Measurements from ENCODE around the gene C8G.

C8G gene

DNA sequence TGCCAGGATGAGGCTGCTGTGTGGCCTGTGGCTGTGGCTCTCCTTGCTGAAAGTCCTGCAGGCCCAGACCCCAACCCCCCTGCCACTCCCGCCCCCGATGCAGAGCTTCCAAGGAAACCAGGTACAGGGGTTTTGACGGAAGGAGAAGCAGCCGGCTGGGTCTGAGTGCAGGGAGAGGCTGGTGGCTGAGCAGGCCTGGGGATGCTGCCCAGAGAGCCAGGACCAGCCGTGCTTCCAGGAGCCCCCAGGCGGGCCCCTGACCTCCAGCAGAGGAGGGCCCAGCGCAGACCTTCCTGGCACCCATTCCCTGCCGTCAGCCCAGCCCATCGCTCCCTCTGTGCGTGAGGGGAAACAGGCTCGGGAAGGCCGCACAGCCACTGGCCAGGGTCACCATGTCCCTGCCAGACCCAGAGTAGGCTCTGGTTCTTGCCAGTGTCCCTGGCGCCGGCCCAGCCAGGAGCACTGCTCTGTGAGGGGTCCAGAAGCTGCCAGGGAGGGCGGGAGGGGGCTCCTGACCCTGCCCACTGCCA, 7.3 kb downstream of the C8G start:
- FAIRE-seq (no peak), DNase-seq (ENCODE audit: insufficient read length, low spot score) (no peak)
- TF ChIP-seq, protein P1, sequence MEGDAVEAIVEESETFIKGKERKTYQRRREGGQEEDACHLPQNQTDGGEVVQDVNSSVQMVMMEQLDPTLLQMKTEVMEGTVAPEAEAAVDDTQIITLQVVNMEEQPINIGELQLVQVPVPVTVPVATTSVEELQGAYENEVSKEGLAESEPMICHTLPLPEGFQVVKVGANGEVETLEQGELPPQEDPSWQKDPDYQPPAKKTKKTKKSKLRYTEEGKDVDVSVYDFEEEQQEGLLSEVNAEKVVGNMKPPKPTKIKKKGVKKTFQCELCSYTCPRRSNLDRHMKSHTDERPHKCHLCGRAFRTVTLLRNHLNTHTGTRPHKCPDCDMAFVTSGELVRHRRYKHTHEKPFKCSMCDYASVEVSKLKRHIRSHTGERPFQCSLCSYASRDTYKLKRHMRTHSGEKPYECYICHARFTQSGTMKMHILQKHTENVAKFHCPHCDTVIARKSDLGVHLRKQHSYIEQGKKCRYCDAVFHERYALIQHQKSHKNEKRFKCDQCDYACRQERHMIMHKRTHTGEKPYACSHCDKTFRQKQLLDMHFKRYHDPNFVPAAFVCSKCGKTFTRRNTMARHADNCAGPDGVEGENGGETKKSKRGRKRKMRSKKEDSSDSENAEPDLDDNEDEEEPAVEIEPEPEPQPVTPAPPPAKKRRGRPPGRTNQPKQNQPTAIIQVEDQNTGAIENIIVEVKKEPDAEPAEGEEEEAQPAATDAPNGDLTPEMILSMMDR (IDR thresholded peaks at IDR 0.05; ENCODE audit: insufficient read depth, missing control alignments): no peak

DNA sequence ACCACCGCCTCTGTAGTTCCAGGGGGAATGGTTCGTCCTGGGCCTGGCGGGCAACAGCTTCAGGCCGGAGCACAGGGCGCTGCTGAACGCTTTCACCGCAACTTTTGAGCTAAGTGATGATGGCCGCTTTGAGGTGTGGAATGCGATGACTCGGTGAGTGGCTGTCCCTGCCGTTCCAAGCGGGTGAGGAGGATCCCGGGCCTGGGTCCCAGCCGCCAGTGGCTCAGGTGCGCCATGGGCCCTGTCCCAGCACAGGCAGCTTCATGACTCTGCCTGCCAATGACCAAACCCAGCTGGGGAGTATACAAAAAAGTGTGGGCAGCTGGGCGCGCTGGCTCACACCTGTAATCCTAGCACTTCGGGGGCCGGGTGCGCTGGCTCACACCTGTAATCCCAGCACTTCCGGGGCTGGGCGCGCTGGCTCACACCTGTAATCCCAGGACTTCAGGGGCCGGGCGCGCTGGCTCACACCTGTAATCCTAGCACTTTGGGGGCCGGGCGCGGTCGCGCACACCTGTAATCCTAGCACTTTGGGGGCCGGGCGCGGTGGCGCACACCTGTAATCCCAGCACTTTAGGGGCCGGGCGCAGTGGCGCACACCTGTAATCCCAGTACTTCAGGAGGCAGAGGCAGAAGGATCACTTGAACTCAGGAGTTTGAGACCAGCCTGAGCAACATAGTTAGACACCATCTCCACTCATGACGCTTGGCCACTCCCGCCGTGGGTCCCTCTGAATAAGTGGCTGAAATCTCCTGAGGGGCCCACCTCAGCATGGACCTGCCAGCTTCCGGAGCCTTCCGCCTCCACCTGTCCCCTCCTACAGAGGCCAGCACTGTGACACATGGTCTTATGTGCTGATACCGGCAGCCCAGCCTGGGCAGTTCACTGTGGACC, 8.1 kb downstream of the C8G start:
- no peak for DNase-seq (ENCODE audit: insufficient read length, low spot score)
- TF ChIP-seq, protein P1 (IDR thresholded peaks at IDR 0.05; ENCODE audit: insufficient read depth, missing control alignments): no peak
- FAIRE-seq: no peak

DNA sequence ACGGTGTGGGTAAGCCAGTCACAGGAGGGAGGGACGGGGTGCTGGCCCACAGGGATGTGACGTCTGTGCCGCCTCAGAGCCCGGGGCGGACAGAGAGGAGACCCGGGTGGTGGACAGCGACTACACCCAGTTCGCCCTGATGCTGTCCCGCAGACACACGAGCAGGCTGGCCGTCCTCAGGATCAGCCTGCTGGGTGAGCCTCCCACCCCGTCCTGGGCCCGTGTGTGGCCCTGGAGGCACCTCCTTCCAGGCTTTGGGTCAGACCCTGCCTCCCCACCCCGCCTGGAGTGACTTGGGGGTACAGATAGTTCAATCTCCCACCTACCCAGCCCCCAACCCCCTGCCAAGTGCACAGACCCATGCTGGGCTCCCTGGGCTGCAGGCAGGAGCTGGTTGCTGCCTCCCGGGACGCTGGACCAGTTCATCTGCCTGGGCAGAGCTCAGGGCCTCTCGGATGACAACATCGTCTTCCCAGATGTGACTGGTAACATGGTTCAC, 8.8 kb downstream of the C8G start:
- TF ChIP-seq, protein P1 (IDR thresholded peaks at IDR 0.05; ENCODE audit: insufficient read depth, missing control alignments): no peak
- FAIRE-seq (no peak), DNase-seq (ENCODE audit: insufficient read length, low spot score) (no peak)

DNA sequence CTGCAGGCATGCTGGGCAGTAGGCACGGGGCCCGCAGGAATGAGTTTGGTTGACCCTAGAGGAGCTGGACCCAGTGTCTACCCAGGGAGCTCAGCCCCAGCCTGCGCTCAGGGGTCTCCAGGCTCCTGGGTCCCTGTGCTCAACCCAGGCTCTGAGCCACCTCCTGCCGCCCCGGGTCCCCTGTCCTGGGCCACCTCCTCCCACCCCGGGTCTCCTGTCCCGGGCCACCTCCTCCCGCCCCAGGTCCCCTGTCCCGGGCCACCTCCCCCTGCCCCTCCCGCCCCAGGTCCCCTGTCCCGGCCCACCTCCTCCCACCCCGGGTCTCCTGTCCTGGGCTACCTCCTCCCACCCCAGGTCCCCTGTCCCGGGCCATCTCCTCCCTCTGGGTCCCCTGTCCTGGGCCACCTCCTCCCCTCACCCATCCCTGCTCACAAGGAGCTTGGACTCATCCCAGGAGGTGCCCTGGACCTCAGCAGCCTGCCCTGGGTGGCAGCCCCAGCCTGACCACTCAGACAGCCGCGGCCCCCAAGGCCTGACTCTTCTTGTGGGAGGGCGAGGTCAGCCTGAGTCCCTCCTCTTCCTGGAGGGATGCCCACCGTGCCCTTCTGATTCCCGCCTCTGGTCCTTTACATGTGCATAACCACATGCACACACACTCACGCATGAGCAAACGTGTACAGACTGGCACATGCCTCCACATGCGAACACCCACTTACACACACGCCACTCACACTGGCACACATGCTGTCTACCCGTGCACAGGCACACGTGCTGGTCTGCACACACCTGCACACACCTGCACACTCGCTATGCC, 9.4 kb downstream of the C8G start:
- FAIRE-seq (no peak), DNase-seq (ENCODE audit: insufficient read length, low spot score) (no peak)
- TF ChIP-seq, protein P1 (IDR thresholded peaks at IDR 0.05; ENCODE audit: insufficient read depth, missing control alignments): no peak

DNA sequence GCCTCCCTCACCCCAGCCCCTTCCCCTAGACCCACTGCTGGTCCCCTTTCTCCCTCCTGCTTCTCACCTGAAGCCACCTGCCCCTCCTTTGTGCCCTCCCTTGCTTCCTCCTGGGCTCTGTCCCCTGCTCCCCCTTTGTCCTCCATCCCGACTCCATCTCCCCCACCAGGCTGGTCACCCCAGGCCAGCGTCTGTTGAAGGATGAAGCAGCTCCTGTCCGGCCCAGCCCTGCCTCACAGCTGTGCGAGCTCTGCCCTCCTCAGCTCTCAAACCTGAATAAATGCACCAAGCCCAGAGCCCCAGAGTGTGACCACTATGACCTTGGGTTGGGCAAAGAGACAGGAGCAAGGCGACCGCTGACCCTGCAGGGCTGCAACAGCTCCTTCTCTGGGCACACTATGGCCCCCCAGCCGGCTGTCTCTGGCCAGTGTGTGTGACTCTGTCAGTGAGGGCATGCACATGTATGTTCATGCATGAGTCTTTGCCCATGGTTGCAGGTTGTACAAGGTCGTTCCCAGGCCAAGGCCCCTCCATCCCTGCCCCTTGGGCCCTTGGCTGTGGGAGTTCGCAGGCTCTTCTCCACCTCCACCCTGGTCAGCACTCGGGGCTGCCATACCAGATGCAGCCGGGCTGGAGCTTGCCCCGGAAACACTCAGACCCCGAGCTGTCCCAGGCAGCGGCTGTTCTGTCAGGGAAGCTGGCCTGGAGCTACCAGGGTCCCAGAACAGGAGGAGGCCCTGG, 10.3 kb downstream of the C8G start:
- FAIRE-seq (no peak), DNase-seq (ENCODE audit: insufficient read length, low spot score) (no peak)
- TF ChIP-seq, protein P1 (IDR thresholded peaks at IDR 0.05; ENCODE audit: insufficient read depth, missing control alignments): no peak

DNA sequence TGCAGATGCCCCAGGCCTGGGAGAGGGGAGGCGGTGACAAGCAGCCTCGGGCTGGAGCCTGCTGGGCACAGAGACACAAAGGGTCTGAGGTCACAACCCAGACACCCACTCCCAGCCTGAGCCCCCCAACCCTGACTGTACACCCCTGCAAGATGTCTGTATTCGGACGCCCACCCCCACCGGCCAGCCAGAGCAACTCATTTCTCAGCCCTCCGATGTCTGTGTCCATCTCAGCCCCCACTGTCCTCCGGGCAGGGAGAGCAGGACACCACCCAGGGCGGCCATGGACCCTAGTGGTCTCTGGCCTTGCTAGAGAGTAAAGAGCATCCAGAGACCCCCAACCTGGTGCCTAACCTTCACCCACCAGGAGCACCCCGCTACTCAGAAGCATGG, 10.9 kb downstream of the C8G start:
- no peak for FAIRE-seq
- no peak for DNase-seq (ENCODE audit: insufficient read length, low spot score)
- TF ChIP-seq, protein P1 (IDR thresholded peaks at IDR 0.05; ENCODE audit: insufficient read depth, missing control alignments): no peak

Measured in D721Med (cell line).